HG03280 (cell line): ENCODE results near the gene FARP2.
"Not testable (repeated sequence)": the region's sequence is repeated elsewhere in the genome, so short reads cannot be mapped to it uniquely, and the experiment has no call there.

Experiments
- ATAC-seq: cut with Tn5 transposase; IDR thresholded peaks from one replicate; pipeline ENCODE4 v1.9.1; 2021; ENCODE audit warnings: mild to moderate bottlenecking, moderate library complexity; ENCODE audit not compliant: unreplicated experiment

Gene FARP2

DNA sequence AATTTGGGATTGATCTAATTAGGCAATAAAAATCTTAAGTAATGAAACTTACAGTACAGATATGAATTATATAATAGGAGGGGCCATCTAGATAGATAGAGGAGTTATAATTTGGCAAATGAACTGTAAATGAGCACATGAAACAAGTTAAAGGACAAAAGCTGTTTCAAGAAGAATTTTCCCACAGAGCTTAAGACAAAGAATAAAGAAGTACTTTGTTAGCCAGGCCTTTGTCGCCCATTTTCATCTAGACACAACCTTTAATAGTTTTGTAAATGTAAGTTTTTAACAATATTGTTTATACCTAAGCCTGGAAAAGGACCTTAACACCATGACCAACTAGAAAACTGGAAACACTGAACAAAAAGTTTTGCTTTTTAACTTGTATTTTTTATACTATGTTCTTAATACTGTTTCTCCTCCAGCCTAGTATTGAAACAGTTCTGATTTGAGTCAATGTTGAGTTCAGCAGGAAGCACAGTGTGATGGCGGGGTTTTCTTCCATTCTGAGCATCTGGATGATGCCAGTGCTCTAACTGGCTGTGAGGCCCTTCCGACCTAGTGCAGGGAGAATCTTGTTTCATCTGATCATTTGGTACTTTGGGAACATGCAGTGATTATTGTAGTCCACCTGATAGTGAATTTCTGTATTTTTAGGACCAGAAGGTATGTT, 37.6 kb downstream of the FARP2 start:
- ATAC-seq: no peak

DNA sequence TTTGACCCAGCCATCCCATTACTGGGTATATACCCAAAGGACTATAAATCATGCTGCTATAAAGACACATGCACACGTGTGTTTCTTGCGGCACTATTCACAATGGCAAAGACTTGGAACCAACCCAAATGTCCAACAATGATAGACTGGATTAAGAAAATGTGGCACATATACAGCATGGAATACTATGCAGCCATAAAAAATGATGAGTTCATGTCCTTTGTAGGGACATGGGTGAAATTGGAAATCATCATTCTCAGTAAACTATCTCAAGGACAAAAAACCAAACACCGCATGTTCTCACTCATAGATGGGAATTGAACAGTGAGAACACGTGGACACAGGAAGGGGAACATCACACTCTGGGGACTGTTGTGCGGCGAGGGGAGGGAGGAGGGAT, 40.7 kb downstream of the FARP2 start:
- ATAC-seq: not testable (repeated sequence)

DNA sequence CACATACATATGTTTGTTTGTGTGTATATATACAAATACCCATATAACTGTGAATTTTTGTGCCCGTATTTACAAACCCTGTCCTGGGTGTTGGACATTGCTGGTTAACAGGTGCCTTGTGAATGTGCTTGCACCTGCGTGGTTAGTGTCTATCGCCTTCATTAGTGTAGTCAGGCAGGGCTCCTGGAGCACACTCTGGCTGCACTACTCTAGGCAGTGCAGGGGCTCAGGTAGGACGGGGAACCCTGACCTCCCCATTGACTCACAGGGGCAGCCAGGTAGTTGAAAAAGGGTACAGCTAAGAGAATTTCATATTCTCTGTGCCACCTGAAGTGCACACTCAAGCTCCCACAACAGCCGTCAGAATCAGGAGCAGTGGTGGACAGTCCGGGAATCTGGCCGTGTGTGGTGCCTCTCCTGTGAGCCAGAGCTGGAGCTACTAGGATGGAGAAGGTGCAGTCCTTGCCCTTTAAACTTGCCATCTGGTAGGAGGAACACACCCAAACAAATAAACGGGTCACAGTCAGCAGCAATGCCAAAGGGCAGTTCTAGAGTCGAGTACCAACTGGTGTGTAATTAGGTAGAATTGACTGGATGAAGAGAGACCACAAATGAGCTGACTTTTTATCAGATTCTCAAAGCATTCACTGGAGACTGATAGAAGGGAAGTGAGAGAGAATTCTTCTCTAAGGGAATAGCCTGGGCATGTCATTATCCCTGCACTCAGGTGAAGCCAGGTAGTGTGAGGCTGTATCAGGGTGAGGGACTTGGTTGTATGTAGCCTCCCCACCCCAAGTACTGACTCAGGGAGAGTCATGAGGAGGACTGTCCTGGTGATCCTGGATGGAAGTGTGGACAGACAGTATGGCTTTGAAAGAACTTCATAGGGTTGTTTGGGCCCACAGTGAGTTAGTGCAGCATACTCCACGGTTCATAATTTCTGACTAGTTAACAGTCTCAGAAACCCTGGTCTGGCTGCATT, 44.1 kb downstream of the FARP2 start:
- no peak for ATAC-seq

DNA sequence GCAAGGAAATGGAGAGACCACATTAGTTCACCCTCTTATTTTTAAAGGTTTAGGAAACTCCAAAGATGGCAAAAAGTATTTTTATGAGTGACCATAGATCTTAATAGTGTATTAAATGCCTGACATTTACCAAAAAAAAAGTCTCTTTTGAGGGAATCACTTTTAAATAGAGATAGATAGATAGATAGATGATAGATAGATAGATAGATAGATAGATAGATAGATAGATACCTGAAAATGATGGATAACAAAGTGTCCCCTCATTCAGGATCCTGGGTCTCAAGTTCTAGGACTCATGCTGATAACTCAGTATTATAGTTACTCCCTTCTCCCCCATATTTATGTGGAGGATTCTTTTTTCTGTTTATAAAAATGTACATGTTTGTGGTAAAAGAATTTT, 52.8 kb downstream of the FARP2 start:
- ATAC-seq: no peak

GRCh38 chr2:241410739-241411176, 54.7 kb downstream of the FARP2 start:
- ATAC-seq: no peak

DNA sequence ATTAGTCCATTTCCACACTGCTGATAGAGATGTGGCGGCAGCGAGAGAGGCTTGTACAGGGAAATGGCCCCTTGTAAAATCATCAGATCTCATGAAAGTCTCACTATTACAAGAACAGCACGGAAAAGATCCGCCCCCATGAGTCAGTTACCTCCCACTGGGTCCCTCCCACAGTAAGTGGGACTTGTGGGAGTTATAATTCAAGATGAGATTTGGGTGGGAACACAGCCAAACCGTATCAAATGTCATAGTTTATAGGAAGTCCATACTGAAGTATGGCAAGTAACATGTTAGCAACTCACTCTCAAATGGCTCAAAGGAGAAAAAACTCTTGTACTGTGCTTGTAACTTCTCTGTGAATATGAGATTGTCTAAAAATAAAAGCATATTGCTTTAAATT, 56.1 kb downstream of the FARP2 start:
- ATAC-seq: no peak

DNA sequence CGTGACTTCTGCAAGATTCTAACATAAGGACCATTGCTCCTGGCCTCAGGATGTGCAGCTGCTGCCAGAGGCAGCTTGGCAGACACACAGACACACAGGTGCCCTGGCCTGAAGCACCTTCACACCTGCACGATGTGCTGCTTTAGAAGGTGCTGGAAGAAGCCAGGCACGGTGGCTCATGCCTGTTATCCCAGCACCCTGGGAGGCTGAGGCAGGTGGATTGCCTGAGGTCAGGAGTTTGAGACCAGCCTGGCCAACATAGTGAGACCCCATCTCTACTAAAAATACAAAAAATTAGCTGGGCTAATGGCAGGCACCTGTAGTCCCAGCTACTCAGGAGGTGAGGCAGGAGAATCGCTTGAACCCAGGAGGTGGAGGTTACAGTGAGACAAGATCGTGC, 57.4 kb downstream of the FARP2 start:
- ATAC-seq: not testable (repeated sequence)

GRCh38 chr2:241413929-241414580, 58.0 kb downstream of the FARP2 start:
- ATAC-seq: no peak

GRCh38 chr2:241415196-241415595, 59.1 kb downstream of the FARP2 start:
- ATAC-seq: no peak

- no peak for ATAC-seq
These were observed 61.5 kb downstream of the FARP2 start for GRCh38 chr2:241417626-241418025.

GRCh38 chr2:241421330-241421729, 65.2 kb downstream of the FARP2 start:
- no peak for ATAC-seq

GRCh38 chr2:241421942-241422341, 65.9 kb downstream of the FARP2 start:
- ATAC-seq: not testable (repeated sequence)

GRCh38 chr2:241422350-241422749, 66.3 kb downstream of the FARP2 start:
- ATAC-seq: no peak

GRCh38 chr2:241423489-241423888, 67.4 kb downstream of the FARP2 start:
- not testable (repeated sequence) for ATAC-seq

GRCh38 chr2:241425368-241425767, 69.3 kb downstream of the FARP2 start:
- ATAC-seq: no peak

DNA sequence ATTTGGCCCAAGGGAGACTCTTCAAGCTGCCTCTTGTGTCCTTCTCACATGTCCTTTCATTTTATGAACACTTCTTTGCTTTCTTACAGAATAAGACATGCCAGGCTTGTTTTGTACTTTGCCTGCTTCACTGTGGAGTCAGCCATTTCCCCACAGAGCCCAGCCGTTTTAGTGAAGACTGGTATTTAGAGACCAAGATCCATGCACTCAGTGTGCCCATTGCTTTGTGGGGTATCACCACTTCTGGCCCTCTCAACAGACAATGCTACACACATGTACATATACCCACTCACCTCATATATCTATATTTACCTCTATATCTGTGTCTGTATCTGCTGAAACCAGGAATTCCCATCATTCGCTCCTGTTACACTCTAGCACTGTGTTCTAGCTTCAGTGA, 74.1 kb downstream of the FARP2 start:
- ATAC-seq: no peak

- ATAC-seq: no peak
These were observed 76.9 kb downstream of the FARP2 start for GRCh38 chr2:241432824-241433448.

- no peak for ATAC-seq
These were observed 81.1 kb downstream of the FARP2 start for GRCh38 chr2:241437179-241437578.

DNA sequence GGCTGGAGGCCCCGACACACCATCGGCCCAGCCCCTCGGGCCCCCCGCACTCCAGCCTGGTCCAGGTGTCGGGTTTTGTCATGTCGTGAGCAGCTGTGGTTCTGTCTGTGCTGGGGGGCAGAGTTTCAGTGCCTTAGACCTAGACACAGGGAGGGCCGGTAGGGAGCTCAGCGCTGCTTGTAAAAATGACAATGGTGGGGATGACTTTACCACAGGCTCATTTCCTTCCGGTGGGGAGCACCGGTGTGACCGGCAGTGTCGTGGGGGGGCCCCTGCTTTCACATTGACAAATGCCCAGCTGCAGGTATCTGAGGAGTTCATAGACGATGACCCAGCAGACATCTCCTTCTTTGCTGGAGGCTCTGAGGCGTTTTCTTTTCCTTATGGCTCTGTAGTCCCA, 85.4 kb downstream of the FARP2 start:
- no peak for ATAC-seq

DNA sequence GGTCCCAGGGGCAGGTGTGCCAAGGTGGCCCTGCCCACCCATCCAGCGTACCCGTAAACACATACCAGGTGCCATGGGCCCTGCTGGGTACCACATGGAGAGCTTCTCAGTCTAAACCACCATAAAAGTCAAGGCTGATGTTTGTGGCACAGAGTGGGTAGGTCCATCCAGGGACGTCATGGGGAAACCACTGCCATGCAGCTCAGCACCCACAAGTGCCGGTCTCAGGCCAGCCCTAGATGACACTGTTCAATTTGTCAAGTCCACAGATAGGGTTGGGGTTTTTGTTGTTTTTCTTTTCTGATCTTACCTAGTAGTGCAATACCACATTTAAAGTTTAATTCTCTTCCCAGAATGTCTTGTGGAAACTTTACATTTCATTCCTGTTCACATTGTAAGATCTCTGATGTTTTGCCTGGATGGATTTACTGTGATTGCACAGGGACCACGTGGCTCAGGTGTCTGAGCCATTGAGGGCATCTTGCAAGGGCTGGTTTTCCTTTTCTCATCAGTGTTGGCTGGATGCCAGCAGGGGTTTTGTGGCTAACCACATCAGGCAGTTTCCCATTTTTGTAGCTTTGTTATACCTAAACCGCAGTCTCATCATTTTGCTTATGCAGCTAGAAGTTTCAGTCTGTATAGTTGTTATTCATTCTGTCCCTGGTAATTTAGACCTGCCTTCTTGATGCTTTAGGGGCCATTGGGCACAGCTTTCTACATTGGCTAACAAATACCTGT, 87.6 kb downstream of the FARP2 start:
- ATAC-seq: peak; percentile 57
